NCI-H1092 treated with DMSO at 0.1 percent for 48 hours (cell line): ENCODE measurements around the gene BSN.

Experiments
- DNase-seq: peaks from one replicate; lab custom pipeline; 2025; lab: John Stamatoyannopoulos, UW

BSN gene

GRCh38 chr3:49716169-49716568 lies 161.9 kb downstream of the BSN start:
- DNase-seq: no peak

GRCh38 chr3:49716691-49717210 lies 162.5 kb downstream of the BSN start:
- DNase-seq: no peak

- DNase-seq: no peak
Observed at GRCh38 chr3:49717211-49717958, 163.1 kb downstream of the BSN start.

DNA sequence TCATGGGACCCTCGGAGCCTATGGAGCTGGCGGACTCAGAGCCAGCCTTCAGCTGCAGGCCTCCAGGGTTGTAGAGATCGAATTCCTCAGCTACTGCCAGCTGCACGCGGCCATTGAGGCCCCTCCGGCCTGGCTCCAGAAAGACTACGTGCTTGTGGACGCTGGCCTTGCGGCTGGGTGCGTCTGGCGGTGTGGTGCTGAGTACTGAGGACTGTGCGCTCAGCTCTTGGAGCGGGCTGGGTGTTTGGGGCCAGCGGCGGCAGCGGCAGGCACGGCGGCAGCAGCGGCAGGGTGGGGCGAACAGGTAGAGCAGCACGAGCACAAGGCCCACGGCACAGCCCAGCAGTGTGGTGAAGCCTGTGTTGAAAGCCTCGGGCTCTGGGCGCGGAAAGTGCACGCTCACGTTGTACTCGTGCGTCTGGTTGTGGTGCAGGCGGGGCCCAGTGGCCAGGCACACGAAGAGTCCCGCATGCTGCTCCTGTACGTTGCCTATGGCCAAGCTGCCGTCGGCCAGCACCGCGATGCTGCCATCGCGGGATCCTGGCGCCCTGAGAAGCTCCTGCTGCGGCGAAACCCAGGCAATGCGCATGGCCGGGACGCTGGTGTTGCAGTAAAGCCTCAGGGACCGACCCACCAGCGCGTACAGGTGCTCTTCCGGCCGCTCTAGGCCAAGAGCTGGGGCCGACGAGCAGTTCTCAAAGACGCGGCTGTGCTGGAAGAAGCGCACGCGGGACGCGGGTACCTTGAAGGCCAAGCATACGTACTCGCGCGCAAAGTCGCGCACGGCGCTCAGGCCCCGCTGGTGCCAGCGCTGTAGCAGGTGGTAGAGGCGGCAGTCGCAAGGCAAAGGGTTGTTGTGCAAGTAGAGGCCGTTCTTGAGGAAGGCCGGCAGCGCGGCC lies 163.9 kb downstream of the BSN start:
- no peak for DNase-seq

GRCh38 chr3:49718858-49719213 lies 164.6 kb downstream of the BSN start:
- DNase-seq: no peak

DNA sequence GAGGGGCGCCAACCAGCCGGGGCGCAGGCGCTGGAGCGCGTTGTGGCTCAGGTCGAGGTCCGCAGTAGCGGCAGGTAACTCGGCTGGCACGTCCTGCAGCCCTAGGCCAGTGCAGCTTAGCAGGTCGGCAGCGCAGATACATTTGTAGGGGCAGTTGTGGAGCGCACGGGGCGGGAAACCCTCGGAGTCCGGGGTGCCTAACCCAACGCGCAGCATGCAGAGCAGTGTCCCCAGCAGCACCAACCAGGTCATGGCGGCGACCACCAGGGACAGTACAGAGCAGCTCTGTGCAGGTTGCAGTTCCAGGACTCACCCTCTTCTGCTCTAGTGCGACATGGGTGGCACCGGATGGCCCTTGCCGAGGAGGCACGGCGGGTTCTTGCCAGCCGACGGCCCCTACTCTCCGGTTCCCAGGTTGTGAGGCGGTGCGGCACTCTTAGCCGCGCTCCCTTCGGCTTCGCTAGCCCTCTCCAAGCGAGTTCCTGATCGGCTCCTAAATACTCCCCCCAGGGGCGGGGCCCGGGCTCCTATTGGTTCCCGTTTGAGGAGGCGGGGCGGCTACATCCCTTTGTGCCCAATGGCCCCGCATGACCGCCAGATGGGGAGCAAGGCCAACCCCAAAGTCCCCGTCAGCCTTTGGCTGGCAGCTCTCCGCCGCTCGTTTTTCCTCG lies 165.1 kb downstream of the BSN start, which contains the start of gene AMIGO3:
Gene AMIGO3, minus strand, starts transcription at position 471 of the 671 bp plus-strand sequence. Its CDS starts 219 bp downstream, at position 252.
- peak; percentile 80 for DNase-seq
